ENCODE results near the gene FGR.
A peak's percentile ranks its signal among the peaks of the same experiment; 100 is the strongest.

Gene FGR

DNA sequence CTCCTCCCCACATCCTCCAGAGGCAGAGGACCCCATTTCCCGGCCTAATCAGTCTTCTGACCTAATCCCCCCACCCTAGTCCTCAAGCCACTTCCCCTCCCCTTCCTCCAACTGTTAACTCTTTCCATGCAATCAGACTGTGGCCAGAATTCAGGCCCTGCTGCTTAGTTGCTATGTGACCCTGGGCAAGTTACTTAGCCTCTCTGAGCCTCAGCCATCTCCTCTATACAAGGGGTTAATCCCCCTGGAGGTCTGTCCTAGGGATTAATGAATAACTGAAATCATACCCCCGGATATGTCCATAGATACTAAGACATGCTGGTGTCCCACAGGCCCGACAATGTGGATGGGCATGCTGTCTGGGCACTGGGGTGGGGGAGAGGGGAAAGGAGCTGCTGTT, 49.3 kb downstream of the FGR start:
- DNase-seq (no peak), ATAC-seq (no peak)

DNA sequence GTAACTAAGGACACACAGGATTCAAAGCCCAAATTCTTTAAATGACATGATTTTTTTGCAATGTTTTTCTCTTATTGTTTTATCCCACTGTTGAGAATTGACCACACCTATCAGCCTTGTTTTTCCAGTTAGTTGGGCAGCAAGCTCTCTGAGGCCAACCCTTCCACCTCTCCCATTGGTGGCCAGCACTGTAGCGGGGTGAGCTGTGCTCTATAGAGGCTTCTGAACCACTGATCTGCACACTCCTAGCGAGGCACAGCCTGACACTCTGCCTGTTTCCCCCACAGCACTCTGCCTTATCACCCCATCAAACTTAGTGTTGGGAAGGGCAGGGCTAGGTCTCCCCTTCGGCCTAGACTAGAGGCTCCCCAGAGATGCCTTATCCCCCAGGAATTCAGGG, 50.5 kb downstream of the FGR start:
- ATAC-seq (no peak), DNase-seq (no peak)

DNA sequence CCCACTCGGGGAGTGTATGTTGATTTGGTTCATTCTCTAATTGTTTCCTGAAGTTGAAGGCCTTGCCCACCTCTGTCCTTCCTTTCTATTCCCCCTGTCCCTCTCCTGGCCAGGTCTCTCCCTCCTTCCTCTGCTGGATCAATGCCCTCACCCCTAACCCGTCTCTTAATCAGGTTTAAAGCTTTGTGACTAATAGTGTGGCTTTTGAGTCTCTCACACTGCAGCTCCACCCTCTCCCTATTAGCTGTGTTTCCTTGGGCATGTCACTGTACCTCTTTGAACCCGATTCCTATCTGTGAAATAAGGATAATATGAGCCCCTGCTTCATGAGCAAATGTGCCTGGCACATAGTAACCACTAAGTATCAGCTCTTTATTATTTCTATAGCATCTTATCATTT, 51.5 kb downstream of the FGR start:
- ATAC-seq = no peak
- DNase-seq = no peak

DNA sequence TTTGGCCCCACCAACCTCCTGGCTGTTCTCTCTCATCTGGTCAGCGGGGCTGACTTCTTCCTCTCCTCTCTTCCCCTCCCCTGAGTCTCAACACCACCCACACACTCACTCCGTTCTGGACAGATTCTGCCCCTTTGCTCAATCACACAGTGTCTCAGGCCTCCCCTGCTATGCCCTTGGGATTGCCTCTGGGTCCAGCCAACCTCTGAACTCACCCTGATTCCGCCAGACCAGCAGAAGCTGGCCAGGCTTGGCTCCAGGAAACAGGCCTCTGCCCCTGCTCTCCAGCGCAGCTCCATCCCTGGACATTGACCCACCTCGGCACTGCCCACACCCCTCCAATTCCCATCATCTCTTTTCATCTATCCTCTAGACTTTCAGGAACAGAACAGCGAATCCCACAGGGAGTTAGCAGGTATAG, 53.2 kb downstream of the FGR start:
- ATAC-seq (no peak), DNase-seq (no peak)

DNA sequence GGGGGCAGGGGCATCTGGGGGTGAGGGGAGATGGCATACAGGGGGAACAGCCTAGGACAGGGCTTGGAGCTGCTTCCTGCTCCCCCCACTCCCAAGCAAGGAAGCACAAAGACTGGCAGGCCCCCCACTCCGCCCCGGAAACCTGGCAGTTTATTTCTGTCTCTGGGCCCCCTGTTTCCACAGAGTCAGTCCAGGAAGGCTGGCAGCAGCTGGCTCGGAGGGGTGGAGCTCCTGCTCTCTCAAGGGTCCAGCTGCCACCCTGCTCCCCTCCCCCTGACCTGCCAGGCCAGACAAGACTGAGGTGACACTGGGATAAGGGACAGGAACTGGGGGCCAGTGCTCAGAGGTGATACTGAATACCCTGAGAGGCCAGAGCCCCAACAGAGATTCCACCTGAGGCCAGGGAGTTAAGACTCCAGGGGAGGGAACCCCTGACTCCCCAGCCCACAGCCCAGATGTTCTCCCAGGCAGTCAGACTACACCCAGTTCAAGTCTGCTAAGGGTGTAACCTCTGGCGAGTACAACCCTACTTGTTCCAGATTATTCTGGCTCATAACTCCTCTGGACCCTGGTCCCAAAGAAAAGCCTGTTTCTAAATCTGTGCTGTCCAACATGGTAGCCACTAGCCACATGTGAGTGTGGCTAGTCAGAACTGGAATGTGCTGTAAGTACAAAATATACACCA, 57.3 kb downstream of the FGR start:
- DNase-seq (no peak), ATAC-seq (no peak)

DNA sequence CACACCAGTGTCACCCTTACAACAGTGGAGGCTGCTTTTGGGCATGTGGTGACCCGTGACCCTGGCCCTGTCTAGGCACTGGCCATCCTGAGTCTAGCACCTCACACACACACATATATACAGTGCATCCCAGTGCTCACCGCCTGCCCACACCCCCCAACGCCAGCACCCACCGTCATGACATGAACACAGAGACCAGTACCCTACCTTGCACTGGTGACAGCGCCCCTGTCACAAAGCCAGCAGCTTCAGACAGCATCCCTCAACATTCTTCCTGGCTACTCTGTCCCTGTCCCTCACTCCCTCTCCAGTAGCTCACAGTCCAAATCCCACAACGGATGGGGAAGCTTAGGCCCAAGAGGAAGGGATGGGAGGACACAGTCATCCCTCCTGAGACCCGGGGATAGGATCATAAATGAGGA, 58.2 kb downstream of the FGR start:
- no peak for DNase-seq
- no peak for ATAC-seq

DNA sequence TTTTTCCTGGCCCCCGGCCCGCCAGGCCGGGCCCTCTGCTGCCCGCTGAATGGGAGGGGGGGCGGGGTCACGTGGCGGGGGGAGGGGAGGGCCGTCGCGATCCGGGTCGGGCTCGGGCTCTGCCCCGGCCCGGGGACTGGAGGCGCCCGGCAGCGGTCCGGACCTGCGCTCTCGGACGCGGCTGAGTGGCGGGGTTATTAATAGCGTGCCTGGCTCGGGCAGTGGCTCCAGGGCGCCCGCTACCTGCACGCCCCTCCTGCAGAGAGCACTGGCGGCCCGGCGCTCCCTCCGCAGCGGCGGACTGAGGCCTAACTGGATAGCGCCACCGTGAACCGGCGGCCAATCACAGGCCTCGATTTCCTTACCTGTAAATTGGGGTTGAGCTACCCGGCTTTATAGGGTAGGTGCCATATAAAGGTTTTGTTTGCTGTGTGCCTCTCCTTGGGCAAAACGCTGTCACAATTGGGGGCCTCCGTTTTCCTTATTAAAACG, 59.1 kb downstream of the FGR start:
- DNase-seq (no peak), ATAC-seq (no peak)

DNA sequence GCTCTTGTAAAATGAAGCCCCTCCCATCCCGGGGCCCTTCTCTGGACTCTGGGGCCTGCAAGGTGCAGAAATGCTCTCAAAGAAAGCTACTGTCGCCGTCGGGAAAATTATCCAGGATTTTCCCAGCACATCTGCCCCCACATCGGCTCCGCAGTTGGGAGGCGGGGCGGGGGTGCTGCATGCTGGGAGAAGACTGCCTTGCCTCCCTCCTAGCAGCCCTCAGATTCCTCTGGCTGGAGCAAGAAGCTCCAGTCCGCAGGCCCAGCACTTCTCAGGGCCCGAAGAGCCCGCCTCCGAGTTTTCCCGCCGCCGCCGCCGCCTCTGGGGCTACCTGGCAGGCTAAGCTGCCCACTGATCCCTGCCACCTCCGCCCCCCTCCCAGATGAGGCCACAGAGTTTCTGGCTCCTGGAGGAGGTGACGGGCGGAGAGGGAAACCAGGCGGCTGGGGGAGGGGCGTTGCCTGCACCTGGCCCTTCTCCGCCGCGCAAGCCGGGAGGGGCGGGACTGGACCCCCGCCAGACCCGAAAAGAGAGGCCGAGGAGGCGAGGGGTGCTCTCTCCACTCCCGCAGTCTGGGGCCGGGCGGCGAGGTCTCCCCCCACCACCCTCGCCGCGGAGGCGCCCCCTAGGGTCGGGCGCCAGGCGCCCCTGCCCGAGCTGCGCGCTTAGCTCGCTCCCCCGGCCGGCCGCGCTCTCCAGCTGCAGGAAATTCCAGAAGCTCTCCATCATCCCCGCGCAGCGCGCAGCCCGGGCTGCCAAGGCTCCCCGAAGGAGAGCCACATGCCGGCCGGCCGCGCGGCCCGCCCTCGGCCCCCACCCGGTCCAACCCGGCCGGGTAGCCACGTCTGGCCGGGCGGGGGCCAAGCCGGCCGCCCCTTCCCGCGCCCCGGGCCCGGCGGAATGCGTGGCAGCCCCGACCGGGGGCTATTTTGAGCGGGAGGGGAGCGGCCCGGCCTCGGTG, 59.8 kb downstream of the FGR start:
- no peak for ATAC-seq

DNA sequence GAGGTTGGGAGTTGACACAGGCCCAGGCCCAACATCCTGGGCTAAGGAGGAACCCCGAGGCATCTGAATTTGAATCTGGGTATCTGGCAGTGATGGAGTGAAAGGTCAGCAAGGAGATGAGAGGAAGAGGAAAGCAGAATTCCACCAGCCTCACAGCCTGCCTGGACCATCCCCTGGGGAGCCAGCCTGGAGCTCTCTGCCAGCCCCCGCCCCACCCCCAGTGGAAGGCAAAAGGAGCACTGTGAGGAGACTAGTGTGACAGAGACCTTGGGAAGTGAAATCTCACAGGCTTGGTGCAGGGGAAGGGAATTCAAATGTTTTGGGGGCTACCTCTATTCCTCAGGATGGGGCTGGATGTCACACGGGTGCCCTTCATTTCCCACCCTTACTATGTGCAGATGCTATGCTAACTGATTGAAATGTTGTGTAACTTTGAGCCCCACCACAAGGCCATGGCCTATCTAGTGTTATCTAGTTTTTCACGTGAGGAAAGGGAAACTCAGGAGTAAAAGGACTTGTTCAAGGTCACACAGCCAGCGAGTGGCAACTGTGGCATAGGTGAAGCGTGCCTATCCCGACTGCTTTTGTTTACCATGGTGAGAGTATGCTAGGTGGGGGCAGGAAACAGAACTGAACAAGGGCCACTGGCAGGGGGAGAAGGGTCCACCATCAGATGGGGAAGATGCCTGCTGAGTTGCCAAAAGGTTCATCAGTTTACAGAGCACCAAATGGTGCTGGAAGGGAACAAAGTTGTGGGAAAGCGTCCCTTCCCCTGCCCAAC, 60.8 kb downstream of the FGR start:
- DNase-seq = no peak
- ATAC-seq = no peak

More for the DNA sequence above, 59.8 kb downstream of the FGR start:
- no peak for DNase-seq

DNA sequence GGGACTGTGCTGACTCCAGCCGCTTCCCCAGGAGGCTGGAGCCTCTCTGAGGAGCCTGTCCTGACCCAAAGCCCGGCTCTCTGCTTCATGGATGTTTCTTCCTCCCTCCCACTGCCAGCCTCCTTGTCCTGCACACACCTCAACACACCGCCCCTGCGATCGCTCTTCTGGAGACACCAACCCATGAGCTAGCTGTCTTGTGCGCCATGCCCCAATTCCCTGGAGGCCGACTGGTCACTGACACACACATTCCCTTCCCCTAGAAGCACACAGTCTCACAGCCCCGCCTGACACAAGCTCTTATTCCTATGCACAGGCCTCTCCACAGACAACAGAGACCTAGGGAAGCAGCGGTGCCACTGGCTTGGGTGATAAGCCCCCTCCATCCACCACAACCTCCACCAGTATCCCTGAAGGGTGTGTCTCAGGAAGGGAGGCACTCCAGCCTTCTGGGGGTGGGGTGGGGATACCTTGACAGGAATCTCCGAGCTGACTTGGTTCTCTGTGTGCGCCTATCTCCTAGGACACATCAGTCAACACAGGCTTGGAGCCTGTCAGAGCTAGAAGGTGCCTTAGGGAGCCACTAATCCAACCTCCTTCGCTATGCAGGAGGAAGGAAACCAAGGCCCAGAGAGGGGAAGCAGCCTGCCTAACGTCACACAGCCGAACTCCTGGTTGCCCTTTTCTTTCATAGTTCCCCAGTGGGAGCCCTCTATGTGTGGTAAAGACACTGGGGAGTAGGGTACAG, 62.1 kb downstream of the FGR start:
- no peak for ATAC-seq

DNA sequence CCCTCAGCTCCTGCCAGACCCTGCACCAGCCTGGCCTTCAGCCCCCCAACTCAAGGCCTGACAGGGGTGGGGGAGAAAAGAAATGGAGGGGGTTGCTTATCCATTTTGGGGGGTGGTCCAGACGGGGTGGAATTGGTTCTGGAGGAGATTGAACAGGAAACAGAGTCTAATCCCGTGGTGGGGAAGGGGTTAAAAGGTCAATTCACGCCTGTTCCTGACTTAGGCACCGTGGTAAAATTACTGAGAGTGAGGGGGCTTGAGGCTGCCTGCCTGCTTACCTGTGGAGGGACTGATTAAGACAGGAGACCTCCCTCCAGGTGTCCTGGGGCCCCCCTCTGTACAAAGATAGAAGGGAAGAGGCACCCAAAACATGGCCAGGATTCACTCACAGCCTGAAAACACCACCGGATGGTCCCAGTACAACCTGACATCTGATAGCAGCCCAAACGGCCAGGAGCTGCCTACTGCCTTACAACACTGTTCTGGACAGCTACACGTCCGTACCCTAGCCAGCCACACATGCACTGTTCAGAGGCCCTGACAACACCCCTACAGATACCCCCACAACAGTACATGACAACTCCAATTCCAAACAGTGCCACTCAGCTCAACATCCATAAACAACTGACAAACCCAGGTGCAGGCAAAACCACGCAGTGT, 62.8 kb downstream of the FGR start:
- ATAC-seq = no peak
- DNase-seq = no peak

More for the DNA sequence above, 62.1 kb downstream of the FGR start:
- no peak for DNase-seq

DNA sequence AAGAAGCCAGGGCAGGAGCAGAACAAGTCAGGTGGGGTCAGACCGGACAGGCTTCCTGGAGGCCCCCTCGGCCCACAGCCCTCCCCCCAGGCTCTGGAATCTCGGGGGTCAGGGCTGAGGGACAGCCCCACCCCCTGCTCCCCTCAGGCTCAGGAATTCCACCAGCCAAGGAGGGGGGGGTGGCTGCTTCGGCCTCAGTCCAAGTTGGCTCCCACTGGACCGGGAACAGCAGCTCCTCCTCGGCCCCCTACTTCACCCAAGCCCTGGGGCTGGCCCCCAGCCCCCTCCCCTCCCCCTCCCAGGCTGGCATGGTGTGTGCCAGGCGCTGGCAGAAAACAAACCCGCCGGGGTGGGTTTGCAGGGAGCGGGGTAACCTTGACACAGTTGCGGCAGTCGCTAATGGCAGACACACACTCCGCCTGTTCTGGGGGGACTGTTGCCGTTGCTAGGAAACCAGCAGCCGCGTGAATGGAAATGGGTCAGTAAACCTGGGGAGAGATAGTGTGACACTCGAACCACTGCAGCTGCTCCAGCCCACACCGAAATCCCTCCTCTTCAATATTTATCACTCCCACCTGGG, 63.5 kb downstream of the FGR start:
- ATAC-seq (no peak), DNase-seq (no peak)

DNA sequence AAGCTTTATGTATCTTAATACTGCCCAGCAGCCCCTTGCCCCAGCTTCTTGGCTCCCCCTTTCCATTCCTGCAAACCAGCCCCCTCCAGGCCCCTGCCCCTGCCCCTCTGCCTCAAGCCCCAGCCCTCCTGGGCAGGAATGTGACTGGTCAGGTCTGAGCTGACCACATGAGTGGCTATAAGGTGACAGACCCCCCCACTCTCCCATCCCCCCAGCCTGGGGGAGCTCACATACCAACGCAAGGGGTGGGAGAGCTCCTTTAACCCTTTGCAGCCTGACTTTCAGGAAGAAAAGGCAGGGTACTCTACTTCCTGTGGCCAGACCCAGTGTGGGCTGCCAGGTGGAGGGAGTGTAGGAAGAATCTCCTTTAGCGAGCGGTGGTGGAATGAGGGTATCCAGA, 64.2 kb downstream of the FGR start:
- DNase-seq (no peak), ATAC-seq (no peak)

DNA sequence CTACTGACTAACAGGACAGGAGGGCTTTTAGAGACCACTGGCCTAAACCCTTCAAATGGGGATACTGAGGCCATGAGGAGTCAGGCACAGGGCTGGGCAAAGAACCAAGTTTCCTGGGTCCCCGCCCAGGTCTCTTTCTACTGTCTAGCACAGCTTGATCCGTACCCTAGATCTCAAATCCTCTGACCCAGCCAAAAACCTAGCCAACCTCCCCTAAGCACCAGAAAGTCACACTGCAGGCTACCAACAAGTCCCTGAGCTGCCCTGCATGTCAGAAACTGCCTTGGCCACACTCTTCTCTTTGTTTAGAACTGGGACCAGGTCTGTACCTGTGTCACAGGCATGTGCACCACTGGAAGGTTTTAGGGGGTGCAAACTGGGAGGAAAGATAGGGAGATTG, 64.6 kb downstream of the FGR start:
- no peak for DNase-seq
- ATAC-seq = no peak

DNA sequence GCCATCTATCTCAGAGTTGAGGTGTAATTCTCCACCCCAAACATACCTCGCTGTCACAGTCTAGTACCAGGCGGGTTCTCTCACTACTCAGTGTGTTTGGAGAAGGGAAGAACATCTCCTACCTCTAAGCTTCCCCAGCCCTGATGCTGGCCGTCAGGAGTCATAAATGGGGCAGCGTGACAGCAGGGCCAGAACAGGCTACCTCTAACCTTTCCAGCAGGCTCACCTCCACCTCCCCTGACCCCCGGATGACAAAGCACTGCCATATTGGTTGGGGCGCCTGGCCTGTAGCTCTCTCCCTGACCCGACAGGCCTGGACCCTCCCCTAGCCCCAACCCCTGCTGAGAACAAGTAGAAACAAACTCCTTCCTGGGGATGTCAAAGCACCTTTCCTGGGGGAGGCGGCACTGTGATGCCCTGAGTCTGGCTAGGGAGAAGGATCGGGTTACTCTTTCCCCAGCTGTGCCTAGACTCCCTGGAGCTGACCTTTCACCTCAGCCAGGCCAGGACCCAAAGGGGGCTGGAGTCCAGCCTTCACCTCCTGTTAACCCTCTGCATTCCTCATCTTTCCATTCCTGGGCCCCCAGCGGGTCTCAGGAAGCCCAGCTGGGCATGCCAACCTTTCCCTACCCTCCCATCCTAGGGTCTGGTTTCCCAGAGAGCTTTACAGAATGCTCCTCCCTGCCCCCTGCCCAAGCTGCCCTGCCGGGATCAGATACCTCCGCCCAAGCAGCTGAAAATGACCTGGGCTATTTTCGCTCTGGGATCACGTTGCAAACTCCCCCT, 65.3 kb downstream of the FGR start:
- DNase-seq (no peak), ATAC-seq (no peak)

DNA sequence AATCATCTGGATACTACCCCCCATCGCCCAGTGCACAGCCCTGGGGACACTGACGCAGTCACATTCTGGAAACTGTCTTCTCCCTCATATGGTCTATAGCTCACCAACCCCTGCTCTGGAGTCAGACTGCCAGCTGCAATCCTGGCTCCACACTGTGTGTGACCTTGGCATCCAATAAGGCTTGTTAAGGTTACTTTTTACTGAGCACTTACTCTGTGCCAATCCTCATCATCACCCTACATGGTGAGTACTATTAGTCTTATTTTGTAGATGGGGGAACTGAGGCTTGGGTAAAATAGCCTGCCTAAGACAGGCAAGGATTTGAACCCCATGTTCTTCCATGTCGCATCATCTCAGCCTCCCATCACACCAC, 65.9 kb downstream of the FGR start:
- no peak for DNase-seq
- no peak for ATAC-seq

DNA sequence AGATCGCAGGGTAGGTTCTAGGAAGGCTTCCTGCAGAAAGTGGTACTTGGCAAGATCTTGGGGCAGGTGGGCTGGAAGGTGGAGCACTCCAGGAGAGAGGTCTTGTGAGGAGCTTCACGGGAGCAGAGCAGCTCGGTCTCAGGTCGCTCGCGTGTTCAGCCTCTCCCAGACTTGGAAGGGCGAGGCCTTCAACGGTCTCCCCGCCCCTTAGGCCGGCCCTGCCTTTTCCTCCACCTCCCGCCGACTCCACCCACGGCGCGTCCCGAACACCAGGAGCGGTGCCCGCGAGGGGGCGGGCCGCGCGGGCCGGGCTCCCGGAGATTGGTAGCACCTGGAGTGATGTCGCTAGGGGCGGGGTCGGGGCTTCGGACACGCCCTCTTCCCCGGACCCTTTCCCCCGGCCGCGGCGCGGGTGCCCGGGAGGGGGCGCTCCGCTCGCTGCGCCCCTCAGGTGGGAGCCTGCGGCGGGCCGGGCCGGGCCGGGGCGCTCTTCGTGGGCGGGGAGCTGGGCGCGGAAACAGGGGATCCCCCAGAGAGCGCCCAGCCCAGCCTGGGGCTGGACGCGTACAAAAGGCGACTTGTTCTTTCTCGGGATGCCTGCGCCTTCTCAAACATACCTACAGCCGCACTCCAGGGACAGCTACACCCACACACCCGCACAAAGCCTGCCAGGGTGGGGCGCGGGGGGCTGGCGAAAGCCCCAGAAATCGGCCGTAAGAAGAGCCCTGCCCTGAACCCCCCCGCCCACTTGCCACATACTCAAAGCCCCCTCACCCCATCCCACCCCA, 66.5 kb downstream of the FGR start:
- ATAC-seq = peak; percentile 92

DNA sequence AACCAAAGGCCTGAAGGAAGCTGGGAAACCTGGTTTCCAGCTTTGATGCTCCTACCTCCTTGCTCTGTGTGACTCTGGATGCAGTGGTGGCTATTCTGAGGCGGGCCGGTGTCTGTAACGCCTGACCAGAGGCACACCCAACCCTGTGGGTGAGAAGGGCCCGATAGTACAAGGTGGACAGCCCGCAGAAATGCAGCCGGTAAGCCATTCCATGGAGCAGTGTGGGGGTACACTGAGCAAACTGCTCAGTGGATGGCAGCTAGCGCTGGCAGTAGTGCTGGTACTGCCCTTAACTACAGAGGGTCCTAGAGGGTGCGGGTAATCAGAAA, 67.0 kb downstream of the FGR start:
- DNase-seq = no peak

More for the DNA sequence above, 66.5 kb downstream of the FGR start:
- DNase-seq = peak; percentile 95

DNA sequence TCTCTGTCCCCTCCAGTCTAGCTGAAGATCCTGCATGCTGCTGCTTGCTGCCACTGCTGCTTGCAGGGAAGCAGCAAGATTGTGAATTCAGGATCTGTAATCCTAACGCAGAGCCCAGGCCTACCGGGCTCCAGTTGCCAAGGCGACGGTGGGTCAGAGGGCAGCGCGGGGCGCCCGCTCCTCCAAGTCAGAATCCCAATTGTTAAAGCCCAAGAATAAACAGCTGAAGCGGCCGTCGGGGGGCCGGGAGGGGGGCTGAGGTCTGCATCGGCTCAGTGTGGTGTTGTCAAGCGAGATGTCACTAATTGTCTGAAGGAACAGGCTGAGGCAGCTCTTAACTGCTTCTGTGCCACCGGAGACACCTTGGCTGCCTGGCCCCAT, 67.8 kb downstream of the FGR start:
- DNase-seq (no peak), ATAC-seq (no peak)

More for the DNA sequence above, 67.0 kb downstream of the FGR start:
- ATAC-seq = no peak

Data from stimulated activated naive CD8-positive, alpha-beta T cell treated with anti-CD3 and anti-CD28 coated beads, Interleukin-15, Interleukin-2, amounts not matched to agents 100 U/mL and 50 U/mL, for 24 hours (primary cell).